ENCODE results near the gene MOXD1. TPM values are rescaled to one million over a fixed set of nuclear protein-coding genes. Genes with fewer than 3 reads are reported as not detected.

Gene MOXD1
- 118 and 199 TPM in 2 replicates for total RNA-seq

GRCh38 chr6:132400883-132401617 is at the start of gene MOXD1:
TSS of gene MOXD1 (minus strand) at chr6:132401475. CDS start at chr6:132401426, 49 bp downstream.

Other genes with a start within 250 kb of the MOXD1 start
- 37.8 and 39.7 TPM in 2 replicates for gene STX7, start 111.6 kb upstream of the MOXD1 start, total RNA-seq
- gene TAAR9, start 136.8 kb upstream of the MOXD1 start, total RNA-seq = not detected in 2 replicates
- gene TAAR8, start 151.2 kb upstream of the MOXD1 start, total RNA-seq = not detected in 2 replicates
- gene TAAR6, start 168.8 kb upstream of the MOXD1 start, total RNA-seq = not detected in 2 replicates
- gene TAAR5, start 188.3 kb upstream of the MOXD1 start, total RNA-seq = not detected in 2 replicates
- gene TAAR2, start 222.8 kb upstream of the MOXD1 start, total RNA-seq = not detected in 2 replicates